NK-92 (cell line): ENCODE measurements around the gene PRPF31.

ENCODE experiments used
- DNase-seq: peaks from one replicate; lab custom pipeline; 2025; ENCODE audit not compliant: unreplicated experiment; lab: John Stamatoyannopoulos, UW

The PRPF31 gene

GRCh38 chr19:54107876-54108490, 7.6 kb upstream of the PRPF31 start:
- no peak for DNase-seq

- DNase-seq: no peak
Measured at GRCh38 chr19:54108496-54108895, 7.1 kb upstream of the PRPF31 start.

- no peak for DNase-seq
Measured at GRCh38 chr19:54109651-54110050, 5.9 kb upstream of the PRPF31 start.

GRCh38 chr19:54114340-54115108, 1.0 kb upstream of the PRPF31 start:
- DNase-seq: no peak

- DNase-seq: no peak
Measured at GRCh38 chr19:54121259-54121658, 5.7 kb downstream of the PRPF31 start.

GRCh38 chr19:54123682-54124081, 8.1 kb downstream of the PRPF31 start:
- no peak for DNase-seq

GRCh38 chr19:54124393-54124792, 8.8 kb downstream of the PRPF31 start:
- DNase-seq: no peak

GRCh38 chr19:54125713-54126112, 10.2 kb downstream of the PRPF31 start:
- DNase-seq: no peak

- DNase-seq: no peak
Measured at GRCh38 chr19:54127688-54128440, 12.3 kb downstream of the PRPF31 start.

GRCh38 chr19:54128441-54128725, 12.8 kb downstream of the PRPF31 start:
- no peak for DNase-seq

- DNase-seq: no peak
Measured at GRCh38 chr19:54128796-54129616, 13.5 kb downstream of the PRPF31 start.

- DNase-seq: no peak
Measured at GRCh38 chr19:54129617-54129996, 14.1 kb downstream of the PRPF31 start.

GRCh38 chr19:54133312-54133956, 17.9 kb downstream of the PRPF31 start:
- DNase-seq: no peak

GRCh38 chr19:54133957-54134590, 18.5 kb downstream of the PRPF31 start:
- DNase-seq: no peak

GRCh38 chr19:54136086-54136863, 20.7 kb downstream of the PRPF31 start:
- DNase-seq: no peak

- peak; percentile 99 for DNase-seq
Measured at GRCh38 chr19:54136864-54137698, 21.5 kb downstream of the PRPF31 start.

- no peak for DNase-seq
Measured at GRCh38 chr19:54137699-54138488, 22.3 kb downstream of the PRPF31 start, which contains the start of gene CNOT3. Gene CNOT3 (plus strand): TSS chr19:54137762. CDS start chr19:54142979, 5,217 bp downstream.
